VCaP (cell line): ENCODE results near the gene SMIM21.

Experiments
- H3K27ac ChIP-seq: fragments of 450-650 bp; 2 replicates; pipeline ENCODE4 v1.5.1; 2017
- CTCF ChIP-seq: fragments of 450-650 bp; conservative IDR thresholded peaks from 2 replicates; pipeline ENCODE4 v1.5.1; 2017; ENCODE audit warnings: mild to moderate bottlenecking, moderate library complexity

Gene SMIM21

GRCh38 chr18:75362435-75362834 lies 65.1 kb downstream of the SMIM21 start:
- H3K27ac ChIP-seq = no peak overlapping the region
- no peak for TF ChIP-seq CTCF

GRCh38 chr18:75360941-75361340 lies 66.6 kb downstream of the SMIM21 start:
- no peak for TF ChIP-seq CTCF
- H3K27ac ChIP-seq = no peak overlapping the region

GRCh38 chr18:75360215-75360614 lies 67.3 kb downstream of the SMIM21 start:
- TF ChIP-seq CTCF = no peak
- H3K27ac ChIP-seq = no peak overlapping the region
